Kasumi-1 (cell line): ENCODE measurements around the gene SMIM29.

Experiments
- DNase-seq, 2 experiments: peaks; one replicate each; lab custom pipeline; 2025; lab: John Stamatoyannopoulos, UW

SMIM29 gene

GRCh38 chr6:34240329-34241248 lies 8.2 kb downstream of the SMIM29 start:
- DNase-seq = no peak

- no peak for DNase-seq
Measured at GRCh38 chr6:34239893-34240292, 8.9 kb downstream of the SMIM29 start.

- no peak for DNase-seq
Measured at GRCh38 chr6:34239500-34239825, 9.3 kb downstream of the SMIM29 start.

DNA sequence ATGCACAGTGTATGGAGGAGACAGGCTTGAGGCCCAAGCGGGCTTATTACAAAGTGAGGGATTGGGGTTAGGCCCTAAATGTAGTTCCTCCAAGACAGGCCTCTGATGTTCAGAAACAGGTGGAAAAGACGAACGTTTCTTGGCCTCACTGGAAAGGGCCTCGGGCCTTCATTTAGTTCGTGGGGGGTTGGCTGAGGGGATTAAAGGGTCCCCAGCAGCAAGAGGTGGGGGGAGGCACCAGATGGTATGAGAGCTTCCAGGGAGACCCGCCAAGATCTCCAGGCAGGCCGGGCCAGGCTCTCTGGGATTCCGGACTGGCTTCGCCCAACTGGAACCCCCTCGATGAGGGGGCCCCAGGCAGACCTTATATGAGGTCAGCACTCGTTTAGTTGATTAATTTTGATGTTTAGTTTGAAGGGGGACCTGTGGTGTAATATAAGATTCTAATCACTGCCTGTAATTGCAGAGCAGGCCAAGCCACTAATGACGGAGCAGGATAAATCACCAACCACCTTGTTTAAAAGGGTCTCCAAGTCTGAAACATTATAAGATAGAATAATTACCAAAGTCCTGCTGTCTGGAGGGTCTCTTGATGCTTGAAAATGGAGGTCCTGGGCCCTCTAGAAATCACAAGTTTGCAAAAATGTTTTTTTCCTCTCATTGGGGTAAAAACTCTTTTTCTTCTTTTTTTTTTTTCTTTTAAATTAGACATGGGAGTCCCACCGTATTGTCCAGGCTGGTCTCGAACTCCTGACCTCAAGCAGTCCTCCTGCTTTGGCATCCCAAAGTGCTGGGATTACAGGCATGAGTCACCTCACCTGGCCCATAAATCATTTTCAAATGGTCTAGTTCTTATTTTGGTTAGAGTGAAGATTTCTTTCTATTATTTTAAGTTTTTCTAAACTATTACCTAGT lies 10.0 kb downstream of the SMIM29 start:
- no peak for DNase-seq

GRCh38 chr6:34237722-34238584 lies 10.9 kb downstream of the SMIM29 start:
- peak; percentile 26 to 48 for DNase-seq

GRCh38 chr6:34237316-34237721 lies 11.5 kb downstream of the SMIM29 start:
- no peak for DNase-seq

GRCh38 chr6:34236443-34237315 lies 12.1 kb downstream of the SMIM29 start, which contains the start of gene HMGA1:
Gene HMGA1, plus strand, starts transcription at chr6:34236873. Its CDS starts 3,908 bp downstream, at chr6:34240781.
- DNase-seq = peak; percentile 79 to 87

GRCh38 chr6:34236131-34236442 lies 12.7 kb downstream of the SMIM29 start:
- peak in 1 of 2 experiments; percentile 57 for DNase-seq

DNA sequence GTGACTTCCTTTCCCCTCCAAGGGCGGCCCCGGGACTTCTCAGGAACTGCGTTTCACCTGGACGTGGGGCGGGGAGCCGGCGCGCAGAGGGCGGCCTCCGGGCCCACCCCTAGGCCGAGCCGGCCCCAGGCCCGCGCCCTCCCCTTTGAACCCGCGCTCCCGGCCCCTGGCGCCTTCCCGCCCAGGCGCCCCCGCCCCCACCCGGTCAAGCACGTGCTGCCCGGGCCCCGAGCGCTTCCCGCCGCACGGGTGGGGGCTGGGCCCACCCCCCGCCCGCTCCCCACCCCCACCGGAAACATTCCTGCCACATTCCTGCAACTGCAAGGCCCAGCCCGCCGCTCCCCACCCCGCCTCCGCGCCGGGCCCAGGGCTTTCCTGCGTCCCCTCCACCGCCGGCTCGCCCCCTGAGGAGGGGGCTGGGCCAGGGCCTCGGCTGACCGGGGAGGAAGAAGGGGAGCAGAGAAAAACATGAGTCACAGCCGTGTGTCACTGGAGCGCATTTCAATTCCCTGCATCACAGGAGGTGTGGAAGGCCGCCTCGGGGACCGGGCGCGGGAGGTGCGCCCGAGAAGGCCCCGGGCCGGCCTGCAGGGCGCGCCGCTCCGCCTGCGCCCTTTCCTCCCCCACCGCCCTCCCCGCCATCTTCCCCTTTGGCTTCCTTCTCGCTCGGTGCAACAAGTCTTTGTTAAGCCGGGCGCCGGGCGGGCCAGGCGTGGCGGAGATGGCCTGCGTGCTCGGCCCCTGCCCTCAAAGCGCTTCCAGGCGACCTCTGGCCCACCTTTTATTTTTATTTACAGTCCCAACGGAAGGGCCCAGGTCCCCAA lies 13.3 kb downstream of the SMIM29 start:
- peak; percentile 62 to 72 for DNase-seq

DNA sequence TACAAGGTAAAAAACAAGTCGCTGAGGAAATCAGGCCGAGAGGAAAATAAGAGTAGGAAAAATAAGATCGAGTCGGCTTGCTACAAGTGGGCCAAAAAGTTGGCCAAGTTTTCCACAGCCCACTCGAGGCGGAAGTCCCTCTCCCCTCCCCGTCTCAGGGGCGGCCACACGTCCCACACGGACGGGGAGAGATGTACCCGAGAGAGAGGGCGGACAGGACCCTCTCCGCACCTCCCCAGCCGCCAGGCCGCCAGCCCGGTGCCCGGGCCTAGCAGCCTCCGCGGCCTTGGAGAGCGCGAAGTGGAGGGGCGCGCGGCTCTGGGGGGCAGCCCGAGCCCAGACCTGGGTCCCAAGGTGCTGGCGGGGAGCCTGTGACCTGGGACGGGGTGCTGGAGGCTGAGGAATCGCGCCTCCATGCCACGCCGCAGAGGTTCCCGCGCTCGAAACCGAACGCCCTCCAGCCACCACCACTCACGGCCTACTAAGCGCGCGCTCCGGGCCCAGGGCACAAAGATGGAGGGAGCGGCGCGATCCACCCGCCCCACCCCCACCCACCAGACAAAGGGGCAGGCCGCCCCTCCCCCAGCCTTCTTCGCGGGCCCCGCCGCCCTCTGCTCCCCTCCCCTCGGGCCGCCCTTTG lies 14.0 kb downstream of the SMIM29 start:
- DNase-seq = no peak

GRCh38 chr6:34233867-34234266 lies 14.9 kb downstream of the SMIM29 start:
- no peak for DNase-seq

DNA sequence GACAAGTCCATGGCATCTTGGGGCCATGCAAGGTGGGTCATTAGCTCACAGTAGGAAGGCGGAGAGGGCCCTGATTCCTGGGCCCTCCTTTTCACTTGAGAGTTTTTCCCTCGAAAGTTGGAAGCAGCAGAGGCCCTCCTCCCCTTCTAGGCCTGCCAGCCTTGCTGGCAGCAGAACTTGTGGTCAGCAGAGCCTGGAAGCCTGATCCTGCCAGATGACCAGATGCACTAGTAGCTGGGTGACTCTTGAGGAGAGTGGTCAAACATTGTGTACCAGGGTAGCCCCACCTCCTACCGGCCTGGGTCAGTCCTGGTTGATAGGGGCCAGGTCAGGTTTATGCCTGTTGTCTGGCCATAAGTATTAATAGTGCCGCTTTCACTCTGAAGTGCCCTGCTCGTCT lies 15.9 kb downstream of the SMIM29 start:
- DNase-seq = no peak

- no peak for DNase-seq
Measured at GRCh38 chr6:34231566-34232336, 17.1 kb downstream of the SMIM29 start.

DNA sequence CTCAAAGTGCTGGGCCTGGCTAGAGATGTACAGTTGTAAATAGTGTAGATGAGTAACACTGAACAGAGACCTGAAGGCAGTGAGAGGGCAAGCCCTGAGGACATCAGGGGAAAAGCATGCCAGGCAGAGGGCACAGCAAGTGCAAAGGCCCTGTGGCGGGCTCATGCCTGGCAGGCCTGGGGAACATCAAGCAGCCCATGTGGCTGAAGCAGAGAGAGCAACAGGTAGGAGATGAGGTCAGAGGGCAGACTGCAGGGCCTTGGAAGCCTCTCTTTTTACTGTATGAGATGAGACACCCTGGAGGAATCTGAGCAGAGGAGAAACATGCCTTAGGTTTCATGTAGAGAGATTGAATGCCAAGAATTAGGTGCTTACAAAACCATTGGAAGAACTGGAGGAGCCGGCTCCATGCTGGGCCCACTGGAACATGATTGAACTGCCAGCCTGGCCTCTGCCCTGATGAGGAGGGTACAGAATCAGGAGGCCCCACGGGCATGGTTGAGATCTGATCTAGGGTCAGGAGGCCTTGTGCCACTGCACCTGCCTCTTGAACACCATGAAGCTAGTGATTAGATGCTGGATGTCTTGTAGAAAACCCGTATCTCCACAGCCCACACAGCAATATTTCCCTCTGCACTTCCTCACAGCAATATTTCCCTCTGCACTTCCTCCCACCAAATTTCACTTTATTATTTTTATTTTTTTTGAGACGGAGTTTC lies 18.0 kb downstream of the SMIM29 start:
- peak in 1 of 2 experiments; percentile 23 for DNase-seq

- DNase-seq = no peak
Measured at GRCh38 chr6:34229877-34230276, 18.9 kb downstream of the SMIM29 start.

- no peak for DNase-seq
Measured at GRCh38 chr6:34227761-34228421, 20.9 kb downstream of the SMIM29 start.
